ENCODE measurements around the gene HMCES. TPM values are rescaled to one million over a fixed set of nuclear protein-coding genes. Genes with fewer than 3 reads are reported as not detected.

HMCES gene
- total RNA-seq, 4 donors from 2014 or later = 18.2 to 36.7 (median 27.9) TPM

DNA sequence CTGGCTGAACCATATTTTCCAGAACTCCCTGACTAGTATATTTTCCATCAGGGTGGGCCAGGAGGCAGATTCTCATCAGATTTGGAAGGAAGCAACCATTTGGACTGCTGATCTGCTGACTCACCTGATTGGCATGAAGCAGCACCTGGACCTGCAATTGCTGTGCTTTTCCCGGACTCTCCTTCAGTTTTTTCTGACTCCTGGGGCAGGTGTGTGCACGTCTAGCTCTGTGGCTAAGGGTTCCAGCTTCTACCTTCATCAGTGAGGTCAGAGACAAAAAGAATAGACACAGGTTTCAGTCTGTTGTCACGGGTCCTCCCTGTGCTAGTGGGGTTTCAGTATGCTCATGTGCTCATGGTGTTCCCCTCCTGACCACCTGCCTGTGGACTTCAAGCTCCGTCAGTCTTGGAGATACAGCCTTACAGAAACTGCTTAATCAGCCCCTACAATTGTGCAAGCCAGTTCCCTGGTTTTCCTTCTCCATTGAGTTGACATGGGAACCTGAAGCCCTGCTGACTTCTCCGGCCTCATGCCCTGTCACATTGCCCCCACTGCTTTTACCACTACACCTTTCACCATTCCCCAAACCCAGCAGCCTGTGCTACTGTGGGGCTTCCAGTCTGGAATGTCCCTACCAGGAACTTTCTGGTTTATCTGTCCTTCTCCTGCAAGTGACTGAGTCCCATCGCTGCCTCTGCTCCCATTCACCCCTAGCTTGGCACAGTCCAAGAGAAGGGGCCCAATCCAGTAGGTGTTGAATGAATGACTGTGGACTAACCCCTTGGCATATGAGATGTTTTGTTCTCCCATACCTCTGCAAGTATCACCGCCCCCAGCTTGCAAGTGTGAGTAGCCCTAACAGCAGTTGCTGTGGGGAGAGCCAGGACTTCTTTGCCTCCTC is 31.7 kb downstream of the HMCES start:
- no peak for DNase-seq (ENCODE audit: low spot score in 2 of 2)
- 78 to 82% methylated on average over 7 of the region's 7 CpGs for WGBS, 2 donors
- H3K36me3 ChIP-seq = peaks cover 0 to 5% (median 0%) of the 10 kb centered on the region in 3 donors
- no peak overlapping the region for H3K27ac ChIP-seq
- H3K4me1 ChIP-seq = peaks cover 0 to 30% (median 7%) of the 10 kb centered on the region in 4 donors
- no peak overlapping the region for H3K4me3 ChIP-seq
- H3K9me3 ChIP-seq = no peaks in the 10 kb centered on the region
- H3K27me3 ChIP-seq = no peaks in the 10 kb centered on the region
- TF ChIP-seq, protein P1, sequence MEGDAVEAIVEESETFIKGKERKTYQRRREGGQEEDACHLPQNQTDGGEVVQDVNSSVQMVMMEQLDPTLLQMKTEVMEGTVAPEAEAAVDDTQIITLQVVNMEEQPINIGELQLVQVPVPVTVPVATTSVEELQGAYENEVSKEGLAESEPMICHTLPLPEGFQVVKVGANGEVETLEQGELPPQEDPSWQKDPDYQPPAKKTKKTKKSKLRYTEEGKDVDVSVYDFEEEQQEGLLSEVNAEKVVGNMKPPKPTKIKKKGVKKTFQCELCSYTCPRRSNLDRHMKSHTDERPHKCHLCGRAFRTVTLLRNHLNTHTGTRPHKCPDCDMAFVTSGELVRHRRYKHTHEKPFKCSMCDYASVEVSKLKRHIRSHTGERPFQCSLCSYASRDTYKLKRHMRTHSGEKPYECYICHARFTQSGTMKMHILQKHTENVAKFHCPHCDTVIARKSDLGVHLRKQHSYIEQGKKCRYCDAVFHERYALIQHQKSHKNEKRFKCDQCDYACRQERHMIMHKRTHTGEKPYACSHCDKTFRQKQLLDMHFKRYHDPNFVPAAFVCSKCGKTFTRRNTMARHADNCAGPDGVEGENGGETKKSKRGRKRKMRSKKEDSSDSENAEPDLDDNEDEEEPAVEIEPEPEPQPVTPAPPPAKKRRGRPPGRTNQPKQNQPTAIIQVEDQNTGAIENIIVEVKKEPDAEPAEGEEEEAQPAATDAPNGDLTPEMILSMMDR (IDR thresholded peaks at IDR 0.05) = no peak
- no peak for TF ChIP-seq EP300 (IDR thresholded peaks at IDR 0.05)
- no peak for TF ChIP-seq POLR2A (IDR thresholded peaks at IDR 0.05)

DNA sequence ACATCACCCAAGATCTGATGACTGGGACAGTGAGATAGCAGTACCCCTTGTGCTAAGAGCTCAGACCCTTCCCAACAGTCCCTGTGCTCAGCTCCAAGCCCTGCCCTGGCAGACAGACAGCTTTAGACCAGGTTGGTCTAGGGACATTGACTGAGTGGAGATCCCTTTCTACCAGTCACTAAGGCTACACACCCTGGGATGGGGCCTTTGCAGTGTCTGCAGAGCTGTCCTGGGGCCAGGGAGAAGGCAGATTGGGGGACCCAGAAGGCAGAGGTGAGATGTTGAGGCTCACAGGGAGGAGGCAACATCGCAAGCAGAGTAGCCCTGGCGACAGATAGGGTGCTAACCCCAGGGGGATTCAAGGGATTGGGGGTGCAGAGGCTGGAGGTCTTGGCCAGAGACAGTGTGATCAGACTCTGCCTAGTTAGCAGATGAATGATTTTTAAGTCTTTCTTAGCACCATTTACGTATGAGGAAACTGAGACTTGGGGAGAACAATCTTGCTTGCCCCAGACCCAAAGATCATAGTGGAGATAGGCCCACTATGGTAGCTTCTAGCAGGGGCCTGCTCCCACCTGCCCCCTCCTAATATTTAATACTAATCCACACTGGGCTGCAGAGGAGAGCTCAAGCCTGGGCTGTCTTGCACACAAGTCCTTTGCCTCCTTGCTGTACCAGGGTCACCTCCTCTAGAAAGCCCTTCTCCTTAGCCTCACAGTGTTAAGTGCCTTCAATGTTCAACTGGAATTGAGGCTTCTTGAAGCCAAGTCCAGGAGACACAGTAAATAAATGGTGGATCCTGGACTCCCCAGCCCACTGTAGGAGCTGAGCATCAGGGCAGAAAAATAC is 32.6 kb downstream of the HMCES start:
- WGBS, 2 donors = 91 to 93% methylated on average over 3 of the region's 3 CpGs
- no peak for DNase-seq (ENCODE audit: low spot score in 2 of 2)
- no peaks in the 10 kb centered on the region for H3K9me3 ChIP-seq
- no peaks in the 10 kb centered on the region for H3K36me3 ChIP-seq
- H3K4me3 ChIP-seq = no peak overlapping the region
- TF ChIP-seq, protein P1 (IDR thresholded peaks at IDR 0.05) = no peak
- TF ChIP-seq POLR2A (IDR thresholded peaks at IDR 0.05) (no peak), EP300 (IDR thresholded peaks at IDR 0.05) (no peak)
- H3K27me3 ChIP-seq = no peaks in the 10 kb centered on the region
- no peak overlapping the region for H3K27ac ChIP-seq
- peaks cover 0 to 21% (median 3%) of the 10 kb centered on the region in 4 donors for H3K4me1 ChIP-seq

DNA sequence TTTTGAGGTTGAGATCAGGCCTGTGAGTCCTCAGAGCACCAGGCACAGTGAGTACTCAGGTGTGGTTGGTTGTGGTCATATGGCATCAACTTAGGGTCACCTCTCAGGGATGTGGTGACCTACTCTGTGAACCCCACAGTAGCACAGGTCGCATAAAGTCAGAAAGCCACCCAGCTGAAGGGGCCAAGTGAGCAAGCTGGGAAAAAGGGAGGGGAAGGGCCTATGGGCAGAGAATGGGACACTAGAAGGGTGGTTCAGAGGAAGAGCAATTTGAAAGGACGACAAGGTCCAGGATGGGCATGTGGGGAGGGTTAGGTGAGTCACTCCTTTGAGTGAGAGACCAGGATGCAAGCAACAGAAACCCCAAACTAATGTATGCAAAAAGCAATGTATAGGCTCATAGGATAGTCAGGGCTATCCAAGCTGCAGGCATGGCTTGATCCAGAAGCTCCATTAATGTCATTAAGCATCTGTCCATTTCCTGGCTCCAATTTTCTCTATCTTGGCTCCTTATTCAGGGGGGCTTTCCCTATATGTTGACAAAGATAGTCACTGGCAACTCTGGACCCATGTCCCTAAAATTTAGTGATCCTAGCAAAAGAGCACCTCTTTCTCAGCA is 33.5 kb downstream of the HMCES start:
- no peak for DNase-seq (ENCODE audit: low spot score in 2 of 2)
- Histone ChIP-seq H3K27me3 (no peaks in the 10 kb centered on the region), H3K9me3 (no peaks in the 10 kb centered on the region), H3K36me3 (no peaks in the 10 kb centered on the region), H3K27ac (peak overlapping the region in 2 of 4 donors; percentile 17 to 96), H3K4me1 (peaks cover 0 to 25% (median 6%) of the 10 kb centered on the region in 4 donors), H3K4me3 (no peak overlapping the region)
- WGBS, 2 donors = 81 to 83% methylated on average over 2 of the region's 2 CpGs
- TF ChIP-seq POLR2A (IDR thresholded peaks at IDR 0.05) = no peak
- TF ChIP-seq, protein P1 (IDR thresholded peaks at IDR 0.05) = no peak
- TF ChIP-seq EP300 (IDR thresholded peaks at IDR 0.05) = no peak

DNA sequence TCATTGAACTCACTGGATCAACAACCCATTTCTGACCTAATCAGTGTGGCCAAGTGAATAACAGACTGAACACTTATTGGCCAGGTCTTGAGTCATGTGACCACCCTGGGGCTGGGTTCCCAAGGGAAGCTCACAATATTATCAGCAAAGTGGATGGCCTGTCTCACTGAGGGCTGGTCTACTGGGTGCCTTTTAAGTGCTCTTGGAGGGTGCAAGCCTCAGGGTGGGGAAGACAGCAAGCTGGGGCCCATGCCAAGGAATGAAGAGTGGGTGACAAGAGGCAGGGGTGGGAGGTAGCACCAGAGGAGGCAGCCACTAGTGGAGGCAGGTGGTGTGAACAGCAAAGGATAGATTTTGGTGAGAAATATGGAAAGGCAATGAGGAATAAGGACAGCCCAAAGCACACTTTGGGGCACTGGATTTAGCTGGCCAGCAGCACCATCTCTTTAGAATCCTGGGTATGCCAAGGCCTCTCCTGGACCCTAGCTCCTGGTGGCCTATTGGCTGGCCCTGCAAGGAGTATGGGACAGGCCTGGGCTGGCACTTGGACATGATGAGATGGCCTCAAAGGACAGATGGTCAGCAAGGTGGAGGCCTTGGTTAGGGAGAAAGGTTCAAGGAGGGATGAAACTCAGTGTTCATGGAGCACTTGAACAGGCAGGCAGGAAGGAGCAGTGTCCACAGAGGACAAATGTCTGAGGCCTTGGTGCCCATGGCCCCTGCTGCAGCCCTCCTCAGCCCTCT is 34.2 kb downstream of the HMCES start:
- Histone ChIP-seq H3K4me3 (no peak overlapping the region), H3K9me3 (no peaks in the 10 kb centered on the region), H3K4me1 (peaks cover 0 to 32% (median 11%) of the 10 kb centered on the region in 4 donors), H3K27me3 (no peaks in the 10 kb centered on the region), H3K27ac (peak overlapping the region in 2 of 4 donors; percentile 96), H3K36me3 (no peaks in the 10 kb centered on the region)
- TF ChIP-seq POLR2A (IDR thresholded peaks at IDR 0.05) = no peak
- no peak for DNase-seq (ENCODE audit: low spot score in 2 of 2)

DNA sequence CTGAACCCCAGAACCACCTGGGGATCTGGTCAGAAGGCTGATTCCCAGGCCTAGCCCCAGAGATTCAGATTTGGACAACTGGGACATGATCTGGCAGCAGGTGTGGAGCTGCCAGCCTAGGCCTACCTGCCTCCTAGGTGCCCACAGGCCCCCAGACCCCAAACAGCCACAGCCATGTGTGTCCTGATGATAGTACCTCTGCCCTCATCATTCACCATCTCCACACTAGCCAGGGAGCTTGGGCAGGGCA is 34.7 kb downstream of the HMCES start:
- DNase-seq (ENCODE audit: low spot score in 2 of 2) = no peak
- H3K27me3 ChIP-seq = no peaks in the 10 kb centered on the region
- TF ChIP-seq EP300 (IDR thresholded peaks at IDR 0.05) = no peak
- TF ChIP-seq, protein P1 (IDR thresholded peaks at IDR 0.05) = no peak
- TF ChIP-seq POLR2A (IDR thresholded peaks at IDR 0.05) = no peak
- H3K4me1 ChIP-seq = peaks cover 0 to 33% (median 11%) of the 10 kb centered on the region in 4 donors
- no peaks in the 10 kb centered on the region for H3K36me3 ChIP-seq
- peak overlapping the region in 2 of 4 donors; percentile 96 for H3K27ac ChIP-seq
- no peaks in the 10 kb centered on the region for H3K9me3 ChIP-seq
- no peak overlapping the region for H3K4me3 ChIP-seq

Measured in tibial nerve (tissue), 4 donors.